ENCODE measurements around the gene DPF1. TPM values are rescaled to one million over a fixed set of nuclear protein-coding genes. Genes with fewer than 3 reads are reported as not detected.

The DPF1 gene
- total RNA-seq, 2 donors from 2014 or later = not detected

DNA sequence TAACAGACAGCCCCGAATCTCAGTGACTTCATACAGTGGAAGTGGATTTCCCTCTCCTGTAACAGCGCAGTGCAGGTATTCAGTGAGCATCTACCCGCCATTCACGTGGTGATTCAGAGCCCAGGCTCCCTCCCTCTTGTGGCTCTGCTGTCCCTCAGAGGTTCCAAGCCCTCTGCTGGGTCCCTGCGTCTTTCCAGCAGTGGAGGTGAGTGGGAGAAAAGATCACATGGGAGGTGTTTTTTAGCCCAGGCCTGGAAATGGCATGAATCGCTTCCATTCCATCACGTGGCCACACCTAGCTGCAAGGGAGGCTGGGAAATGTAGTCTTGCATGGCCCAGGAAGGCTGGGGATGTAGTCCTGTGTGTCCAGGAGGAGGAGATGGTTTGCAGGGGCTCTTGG lies 61.4 kb downstream of the DPF1 start:
- TF ChIP-seq, protein P1, sequence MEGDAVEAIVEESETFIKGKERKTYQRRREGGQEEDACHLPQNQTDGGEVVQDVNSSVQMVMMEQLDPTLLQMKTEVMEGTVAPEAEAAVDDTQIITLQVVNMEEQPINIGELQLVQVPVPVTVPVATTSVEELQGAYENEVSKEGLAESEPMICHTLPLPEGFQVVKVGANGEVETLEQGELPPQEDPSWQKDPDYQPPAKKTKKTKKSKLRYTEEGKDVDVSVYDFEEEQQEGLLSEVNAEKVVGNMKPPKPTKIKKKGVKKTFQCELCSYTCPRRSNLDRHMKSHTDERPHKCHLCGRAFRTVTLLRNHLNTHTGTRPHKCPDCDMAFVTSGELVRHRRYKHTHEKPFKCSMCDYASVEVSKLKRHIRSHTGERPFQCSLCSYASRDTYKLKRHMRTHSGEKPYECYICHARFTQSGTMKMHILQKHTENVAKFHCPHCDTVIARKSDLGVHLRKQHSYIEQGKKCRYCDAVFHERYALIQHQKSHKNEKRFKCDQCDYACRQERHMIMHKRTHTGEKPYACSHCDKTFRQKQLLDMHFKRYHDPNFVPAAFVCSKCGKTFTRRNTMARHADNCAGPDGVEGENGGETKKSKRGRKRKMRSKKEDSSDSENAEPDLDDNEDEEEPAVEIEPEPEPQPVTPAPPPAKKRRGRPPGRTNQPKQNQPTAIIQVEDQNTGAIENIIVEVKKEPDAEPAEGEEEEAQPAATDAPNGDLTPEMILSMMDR (IDR thresholded peaks at IDR 0.05) = no peak
- no peak overlapping the region for H3K27ac ChIP-seq
- no peaks in the 10 kb centered on the region for H3K4me1 ChIP-seq
- H3K9me3 ChIP-seq = peaks cover 0 to 14% of the 10 kb centered on the region in 2 donors
- H3K4me3 ChIP-seq = no peak overlapping the region
- H3K27me3 ChIP-seq = no peaks in the 10 kb centered on the region
- DNase-seq (ENCODE audit: low spot score) = no peak
- H3K36me3 ChIP-seq = peaks cover 26% of the 10 kb centered on the region

DNA sequence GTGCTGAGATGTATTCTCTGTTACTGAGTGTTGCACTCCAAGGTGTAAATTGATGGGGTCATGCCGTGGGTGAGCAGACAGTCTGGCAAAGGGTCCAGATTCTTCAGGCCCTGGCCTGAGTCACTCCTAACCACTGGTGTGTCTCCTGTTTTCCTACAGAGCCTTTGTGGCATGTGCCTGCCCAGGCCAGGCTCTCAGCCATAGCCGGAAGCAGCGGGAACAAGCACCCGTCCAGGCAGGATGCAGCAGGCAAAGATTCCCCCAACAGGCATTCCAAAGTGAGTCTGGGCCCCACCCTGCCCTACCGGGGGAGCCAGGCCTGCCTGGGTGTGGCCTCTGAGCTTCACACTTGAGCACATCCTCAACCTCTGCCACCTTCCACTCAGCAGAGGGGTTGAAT lies 61.9 kb downstream of the DPF1 start:
- no peak overlapping the region for H3K27ac ChIP-seq
- H3K9me3 ChIP-seq = peaks cover 0 to 14% of the 10 kb centered on the region in 2 donors
- no peak for DNase-seq (ENCODE audit: low spot score)
- H3K4me3 ChIP-seq = no peak overlapping the region
- H3K27me3 ChIP-seq = no peaks in the 10 kb centered on the region
- H3K36me3 ChIP-seq = peaks cover 26% of the 10 kb centered on the region
- H3K4me1 ChIP-seq = no peaks in the 10 kb centered on the region
- TF ChIP-seq, protein P1 (IDR thresholded peaks at IDR 0.05) = no peak

Other genes with a start within 250 kb of the DPF1 start
- 10 to 100 TPM; 28.0 to 30.0 TPM for gene PPP1R14A, start 32.2 kb upstream of the DPF1 start, total RNA-seq
- 10 to 100 TPM; 11.1 to 52.7 TPM for gene SPINT2, start 40.4 kb upstream of the DPF1 start, total RNA-seq
- gene C19orf33, start 80.0 kb upstream of the DPF1 start, total RNA-seq = 10 to 100 TPM; 18.9 to 48.6 TPM
- gene YIF1B, start 91.7 kb upstream of the DPF1 start, total RNA-seq = 10 to 100 TPM; 20.1 to 26.9 TPM
- 1 to 10 TPM; 1.3 to 3.8 TPM for gene KCNK6, start 95.6 kb upstream of the DPF1 start, total RNA-seq
- 1 to 10 TPM in 1 of 2 donors, under 1 TPM in 1; 0.22 to 2.7 TPM for gene CATSPERG, start 111.6 kb upstream of the DPF1 start, total RNA-seq
- 100 to 1,000 TPM; 403 to 603 TPM for gene PSMD8, start 150.3 kb upstream of the DPF1 start, total RNA-seq
- gene GGN, start 163.8 kb upstream of the DPF1 start, total RNA-seq = 1 to 10 TPM in 1 of 2 donors, under 1 TPM in 1; 0.37 to 1.3 TPM
- under 1 TPM; 0.56 to 0.67 TPM for gene SPRED3, start 164.5 kb upstream of the DPF1 start, total RNA-seq
- gene FAM98C, start 178.9 kb upstream of the DPF1 start, total RNA-seq = 10 to 100 TPM; 11.9 to 19.8 TPM
- gene RASGRP4, start 202.0 kb upstream of the DPF1 start, total RNA-seq = 1 to 10 TPM; 1.1 to 2.9 TPM
- gene RYR1, start 209.5 kb upstream of the DPF1 start, total RNA-seq = 1 to 10 TPM in 1 of 2 donors, under 1 TPM in 1; 0.33 to 1.7 TPM